PC-3 (cell line): ENCODE data around the gene NIPAL3.

Experiments
- EZH2 ChIP-seq: fragments of 300-600 bp; sonication (generic); IDR thresholded peaks from one replicate; pipeline ENCODE4 v1.6.1; 2017; ENCODE audit warnings: antibody characterized with exemption, mild to moderate bottlenecking, low read length; ENCODE audit not compliant: unreplicated experiment
- EZH2phosphoT487 ChIP-seq: fragments of 300-600 bp; sonication (generic); IDR thresholded peaks from 2 replicates; pipeline ENCODE4 v1.6.1; 2018; ENCODE audit warnings: mild to moderate bottlenecking, antibody characterized with exemption, low read length, borderline replicate concordance
- TF ChIP-seq, protein P1 (sequence below): fragments of 300-600 bp; sonication (generic); conservative IDR thresholded peaks from 2 replicates; pipeline ENCODE4 v1.5.1; 2017; ENCODE audit warnings: antibody characterized with exemption, low read depth, mild to moderate bottlenecking, low read length

DNA sequence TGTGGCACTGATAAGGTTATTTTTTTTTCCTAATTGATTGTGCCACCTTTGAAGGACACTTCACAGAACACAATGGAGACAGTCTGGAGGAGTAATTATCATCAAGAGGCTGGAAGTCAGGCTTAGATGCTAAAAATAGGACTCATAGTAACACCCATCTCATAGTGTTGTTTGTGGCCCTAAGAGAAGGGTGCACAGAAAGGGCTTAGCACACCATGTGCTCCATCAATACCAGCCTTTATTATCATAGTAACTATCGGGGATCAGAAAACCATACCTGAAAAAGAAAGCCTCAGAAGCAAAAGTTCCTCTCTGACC, 11.9 kb downstream of the NIPAL3 start:
- TF ChIP-seq, protein P1, sequence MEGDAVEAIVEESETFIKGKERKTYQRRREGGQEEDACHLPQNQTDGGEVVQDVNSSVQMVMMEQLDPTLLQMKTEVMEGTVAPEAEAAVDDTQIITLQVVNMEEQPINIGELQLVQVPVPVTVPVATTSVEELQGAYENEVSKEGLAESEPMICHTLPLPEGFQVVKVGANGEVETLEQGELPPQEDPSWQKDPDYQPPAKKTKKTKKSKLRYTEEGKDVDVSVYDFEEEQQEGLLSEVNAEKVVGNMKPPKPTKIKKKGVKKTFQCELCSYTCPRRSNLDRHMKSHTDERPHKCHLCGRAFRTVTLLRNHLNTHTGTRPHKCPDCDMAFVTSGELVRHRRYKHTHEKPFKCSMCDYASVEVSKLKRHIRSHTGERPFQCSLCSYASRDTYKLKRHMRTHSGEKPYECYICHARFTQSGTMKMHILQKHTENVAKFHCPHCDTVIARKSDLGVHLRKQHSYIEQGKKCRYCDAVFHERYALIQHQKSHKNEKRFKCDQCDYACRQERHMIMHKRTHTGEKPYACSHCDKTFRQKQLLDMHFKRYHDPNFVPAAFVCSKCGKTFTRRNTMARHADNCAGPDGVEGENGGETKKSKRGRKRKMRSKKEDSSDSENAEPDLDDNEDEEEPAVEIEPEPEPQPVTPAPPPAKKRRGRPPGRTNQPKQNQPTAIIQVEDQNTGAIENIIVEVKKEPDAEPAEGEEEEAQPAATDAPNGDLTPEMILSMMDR = no peak
- TF ChIP-seq EZH2 = no peak
- TF ChIP-seq EZH2phosphoT487 = no peak
